COR-L47 (cell line): Measurements from ENCODE around the gene NCAPD3.
A peak's percentile ranks its signal among the peaks of the same experiment; 100 is the strongest.
"Not testable (repeated sequence)": the region's sequence is repeated elsewhere in the genome, so short reads cannot be mapped to it uniquely, and the experiment has no call there.

ENCODE experiments used
- DNase-seq: peaks from one replicate; lab custom pipeline; 2025; lab: John Stamatoyannopoulos, UW

Gene NCAPD3

DNA sequence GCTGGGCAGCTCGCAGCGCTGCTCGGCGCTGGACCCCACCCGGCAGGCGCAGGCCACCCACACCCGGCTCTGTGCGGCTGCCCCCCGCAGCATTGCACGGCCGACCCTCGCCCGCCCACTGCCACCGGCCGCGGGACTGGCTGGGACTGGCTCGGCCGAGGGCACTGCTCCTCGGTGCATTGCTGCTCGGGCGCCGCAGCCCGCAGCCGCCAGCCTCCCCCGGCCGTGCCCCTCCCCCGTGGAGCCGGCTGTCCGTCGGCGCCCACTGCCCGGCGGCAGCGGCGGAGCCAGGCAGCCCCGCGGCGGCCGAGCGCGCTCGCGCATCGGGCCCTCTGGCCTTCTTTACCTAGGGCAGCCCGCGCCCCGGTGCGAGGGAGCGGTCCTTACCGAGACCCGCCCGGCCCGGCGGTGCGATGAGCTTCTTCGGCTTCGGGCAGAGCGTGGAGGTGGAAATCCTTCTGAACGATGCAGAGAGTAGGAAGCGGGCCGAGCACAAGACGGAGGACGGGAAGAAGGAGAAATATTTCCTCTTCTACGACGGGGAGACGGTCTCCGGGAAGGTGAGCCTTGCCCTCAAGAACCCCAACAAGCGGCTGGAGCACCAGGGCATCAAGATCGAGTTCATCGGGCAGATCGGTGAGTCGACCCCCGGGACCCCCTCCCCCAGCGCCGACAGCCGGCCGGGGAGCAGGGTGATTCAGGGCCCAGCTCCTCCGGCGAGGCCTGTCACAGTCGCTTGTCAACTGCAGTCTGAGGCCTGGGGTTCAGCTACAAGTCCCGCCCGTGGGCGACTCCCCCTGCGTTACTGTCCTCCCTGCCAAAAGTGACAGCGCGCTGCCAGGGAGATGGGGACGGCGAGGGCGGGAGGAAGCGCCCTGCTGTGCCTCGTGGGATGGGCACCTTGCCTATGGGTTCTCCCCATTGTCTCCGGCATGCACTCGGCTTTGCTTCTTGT, 1.2 kb upstream of the NCAPD3 start:
- DNase-seq: peak; percentile 92

DNA sequence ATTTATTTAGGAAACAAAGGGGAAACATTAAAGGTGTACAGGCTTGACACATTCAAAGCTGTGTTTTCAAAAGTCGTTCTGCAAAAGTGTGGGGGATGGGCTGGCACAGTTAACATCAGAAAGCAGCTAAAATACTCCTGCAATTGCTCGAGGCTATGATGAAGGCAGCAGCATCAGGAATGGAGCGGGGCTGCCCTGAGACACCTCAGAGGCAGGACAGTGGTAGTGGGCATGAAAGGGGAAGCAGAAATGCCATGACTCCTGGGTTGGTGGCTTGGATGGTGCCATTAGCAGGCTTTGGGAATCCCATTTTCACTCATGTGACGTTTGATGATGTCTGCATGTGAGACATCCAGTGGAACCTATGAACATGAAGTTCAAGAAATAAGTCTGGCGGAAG, 646 bp downstream of the NCAPD3 start:
- no peak for DNase-seq

DNA sequence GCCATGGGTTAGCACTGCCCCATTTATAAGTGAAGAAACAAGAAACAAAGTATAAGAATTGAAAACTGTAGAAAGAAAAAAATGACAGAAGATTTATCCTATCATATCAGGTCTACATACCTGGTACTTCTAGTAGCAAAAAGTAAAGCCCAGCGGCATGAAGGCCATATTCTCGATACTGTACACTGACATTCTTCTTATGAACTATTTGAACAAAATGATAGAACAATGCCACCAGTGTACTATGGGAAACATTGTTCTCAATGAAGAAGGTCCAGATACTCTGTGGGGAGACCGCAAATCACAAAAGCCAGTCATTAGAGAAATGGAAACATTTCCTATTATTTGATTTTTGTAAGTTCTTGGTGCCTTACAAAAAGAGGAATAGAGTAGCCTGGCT, 7.0 kb downstream of the NCAPD3 start:
- no peak for DNase-seq

DNA sequence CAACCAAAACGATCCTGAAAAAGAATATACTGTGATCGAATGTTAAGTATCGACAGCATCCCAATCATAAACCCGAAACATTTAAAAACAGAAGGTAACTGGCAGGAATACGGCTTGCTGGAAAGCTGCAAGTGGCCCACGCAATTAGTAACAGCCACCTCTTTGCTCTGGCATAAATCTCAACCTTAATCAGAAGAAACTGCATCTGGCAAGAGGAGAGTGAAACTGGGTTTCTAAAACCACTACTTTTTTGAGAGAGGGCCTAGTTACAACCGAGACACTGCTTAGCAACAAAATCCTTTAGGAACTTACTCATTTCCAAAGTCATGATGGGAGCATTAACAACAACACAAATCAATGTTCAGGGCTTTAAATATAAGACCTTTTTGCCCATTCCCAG, 7.9 kb downstream of the NCAPD3 start:
- no peak for DNase-seq

DNA sequence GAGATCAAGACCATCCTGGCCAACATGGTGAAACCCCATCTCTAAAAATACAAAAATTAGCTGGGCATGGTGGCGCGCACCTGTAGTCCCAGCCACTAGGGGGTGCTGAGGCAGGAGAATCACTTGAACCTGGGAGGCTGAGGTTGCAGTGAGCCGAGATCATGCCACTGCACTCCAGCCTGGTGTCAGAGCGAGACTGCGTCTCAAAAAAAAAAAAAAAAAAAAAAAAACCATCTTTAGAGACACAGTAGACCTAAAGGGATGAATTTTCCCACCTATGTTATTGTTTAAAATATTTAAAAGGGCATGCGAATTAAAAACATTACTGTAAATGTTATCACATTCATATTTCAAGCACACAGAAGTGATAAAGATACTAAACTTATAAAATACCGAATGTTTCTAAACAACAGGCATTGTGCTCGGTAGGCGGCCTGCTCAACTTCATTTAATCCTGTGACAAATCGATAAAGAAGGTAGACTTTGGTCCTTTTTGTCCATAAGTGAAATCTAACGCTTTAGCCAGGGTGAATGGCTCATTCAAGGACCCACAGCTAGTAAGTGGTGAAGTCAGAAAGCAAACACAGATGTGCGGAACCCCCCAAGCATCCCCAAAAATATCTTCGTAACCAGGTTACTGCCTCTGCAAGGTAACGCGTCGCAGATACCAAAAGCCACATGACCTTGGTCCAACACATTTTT, 16.1 kb downstream of the NCAPD3 start:
- peak; percentile 33 for DNase-seq

DNA sequence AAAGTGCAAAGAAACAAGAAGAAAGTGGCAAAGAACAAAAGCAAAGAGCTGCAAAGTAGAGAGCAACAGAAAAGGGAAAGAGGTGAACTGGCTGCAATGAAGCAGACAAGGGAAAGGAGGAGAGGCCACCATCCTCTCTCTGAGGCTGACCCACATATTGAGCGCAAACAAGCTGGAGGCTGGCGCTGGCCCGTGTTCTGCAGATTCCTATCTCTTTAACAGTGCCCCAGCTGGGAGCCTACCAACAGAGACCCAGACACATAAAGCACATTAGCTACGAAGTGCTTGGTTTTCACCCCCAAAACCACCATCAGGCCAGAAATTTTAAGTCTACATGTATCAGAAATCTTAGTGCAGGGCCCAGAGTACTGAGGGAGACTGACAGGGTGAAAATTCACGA, 17.6 kb downstream of the NCAPD3 start:
- no peak for DNase-seq

DNA sequence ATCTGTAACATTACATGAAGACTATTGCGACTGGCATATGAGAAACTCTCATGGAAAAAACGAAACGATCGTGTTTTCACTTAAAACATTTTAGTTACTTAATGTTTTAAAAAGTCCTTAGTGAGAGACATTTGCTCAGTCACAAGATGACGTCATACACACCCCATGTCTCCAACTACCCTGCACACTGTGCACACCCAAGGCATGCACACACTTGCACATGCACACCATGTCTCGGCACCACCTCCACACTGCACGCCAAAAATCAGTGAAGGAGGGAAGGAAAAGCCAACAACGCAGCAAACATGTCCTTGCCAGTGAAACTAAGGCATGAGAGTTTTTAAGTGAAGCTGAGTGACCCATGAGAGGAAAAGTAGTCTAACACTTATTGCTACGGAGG, 18.0 kb downstream of the NCAPD3 start:
- DNase-seq: no peak

DNA sequence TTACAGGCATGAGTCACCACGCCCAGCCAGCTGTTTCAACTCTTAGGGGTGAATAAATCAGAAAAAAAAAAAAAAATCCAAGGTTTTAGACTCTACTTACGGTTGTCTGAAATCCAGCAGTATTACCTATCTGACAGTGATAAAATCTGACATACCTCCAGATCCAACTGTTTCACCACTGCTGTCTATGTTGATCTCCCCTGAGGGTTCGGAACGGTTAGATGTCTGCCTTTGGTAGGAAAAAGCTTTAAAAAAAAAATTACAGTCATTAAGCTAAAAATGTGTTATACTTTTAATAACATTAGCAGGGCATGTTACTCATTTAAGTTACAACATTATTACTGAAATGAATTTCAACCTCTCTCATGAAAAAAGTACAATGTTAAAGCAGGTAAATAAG, 21.1 kb downstream of the NCAPD3 start:
- no peak for DNase-seq

DNA sequence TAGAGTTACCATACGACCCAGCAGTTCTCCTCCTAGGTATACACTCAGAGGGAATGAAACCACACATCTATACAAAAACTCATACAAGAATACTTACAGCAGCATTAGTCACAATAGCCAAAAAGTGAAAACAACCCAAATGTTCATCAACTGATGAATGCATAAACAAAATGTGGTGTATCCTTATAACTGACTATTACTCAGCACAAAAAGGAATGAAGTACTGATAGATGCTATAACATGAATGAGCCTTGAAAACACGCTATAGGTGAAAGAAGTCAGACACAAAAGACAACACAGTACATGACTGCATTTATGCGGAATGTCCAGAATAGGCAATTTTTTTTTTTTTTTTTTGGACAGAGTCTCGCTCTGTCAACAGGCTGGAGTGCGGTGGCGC, 23.1 kb downstream of the NCAPD3 start:
- DNase-seq: no peak

DNA sequence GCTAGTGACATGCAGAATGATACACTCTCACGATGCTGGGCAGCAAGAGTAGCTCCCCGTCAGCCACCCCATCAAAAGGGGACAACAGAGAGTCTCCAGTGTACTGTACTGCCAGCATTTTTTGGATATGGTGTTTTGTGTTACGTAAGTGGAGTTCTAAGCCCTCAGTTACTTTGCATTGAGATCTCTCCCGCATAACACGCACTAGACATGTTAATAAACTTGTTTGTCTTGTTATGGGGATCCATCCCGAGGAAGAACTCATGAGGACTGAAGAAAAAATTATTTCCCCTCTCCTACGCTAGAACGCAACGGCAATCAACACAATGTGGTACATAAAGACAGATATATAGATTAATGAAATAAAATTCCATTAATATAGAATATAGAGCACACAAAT, 24.2 kb downstream of the NCAPD3 start:
- no peak for DNase-seq

DNA sequence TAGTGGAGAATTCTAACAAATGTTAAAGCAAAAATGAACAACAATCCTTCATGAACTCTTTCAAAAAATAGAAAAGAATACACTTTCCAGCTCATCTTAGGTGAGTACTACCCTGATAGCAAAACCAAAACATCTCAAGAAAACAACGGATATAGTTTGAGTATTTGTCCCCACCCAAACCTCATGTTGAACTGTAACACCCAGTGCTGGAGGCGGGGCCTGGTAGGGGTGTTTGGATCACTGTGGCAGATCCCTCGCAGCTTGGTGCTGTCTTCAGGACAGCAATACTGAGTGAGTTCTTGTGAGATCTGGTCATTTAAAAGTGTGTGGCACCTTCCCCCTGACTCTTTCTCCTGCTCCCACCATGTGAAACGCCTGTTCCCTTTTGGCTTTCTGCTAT, 27.0 kb downstream of the NCAPD3 start:
- no peak for DNase-seq

DNA sequence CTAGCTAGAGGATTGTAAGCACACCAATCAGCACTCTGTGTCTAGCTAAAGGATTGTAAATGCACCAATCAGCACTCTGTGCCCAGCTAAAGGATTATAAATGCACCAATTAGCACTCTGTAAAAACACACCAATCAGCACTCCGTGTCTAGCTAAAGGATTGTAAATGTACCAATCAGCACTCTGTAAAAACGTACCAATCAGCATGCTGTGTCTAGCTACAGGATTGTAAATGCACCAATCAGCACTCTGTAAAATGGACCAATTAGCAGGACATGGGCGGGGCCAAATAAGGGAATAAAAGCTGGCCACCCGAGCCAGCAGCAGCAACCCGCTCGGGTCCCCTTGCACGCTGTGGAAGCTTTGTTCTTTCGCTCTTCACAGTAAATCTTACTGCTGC, 35.7 kb downstream of the NCAPD3 start:
- not testable (repeated sequence) for DNase-seq

DNA sequence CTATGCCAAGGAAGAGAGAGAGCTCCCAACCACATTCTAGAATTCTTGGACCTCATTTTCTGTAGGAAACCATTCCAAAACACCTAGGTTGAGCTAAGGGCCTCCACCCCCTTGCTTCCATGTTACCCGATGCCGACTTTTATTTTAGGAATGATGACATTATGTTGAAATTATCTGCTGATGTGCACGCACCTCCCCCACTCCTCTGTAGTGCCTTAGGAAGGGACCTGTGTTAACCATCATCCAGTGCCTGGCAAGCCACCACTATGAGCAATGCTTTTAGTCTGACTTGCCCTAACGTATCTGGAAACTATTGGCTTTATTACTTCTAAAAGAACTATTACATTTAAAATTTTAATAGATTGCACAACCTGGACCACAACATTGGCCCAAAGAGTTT, 42.1 kb downstream of the NCAPD3 start:
- no peak for DNase-seq

DNA sequence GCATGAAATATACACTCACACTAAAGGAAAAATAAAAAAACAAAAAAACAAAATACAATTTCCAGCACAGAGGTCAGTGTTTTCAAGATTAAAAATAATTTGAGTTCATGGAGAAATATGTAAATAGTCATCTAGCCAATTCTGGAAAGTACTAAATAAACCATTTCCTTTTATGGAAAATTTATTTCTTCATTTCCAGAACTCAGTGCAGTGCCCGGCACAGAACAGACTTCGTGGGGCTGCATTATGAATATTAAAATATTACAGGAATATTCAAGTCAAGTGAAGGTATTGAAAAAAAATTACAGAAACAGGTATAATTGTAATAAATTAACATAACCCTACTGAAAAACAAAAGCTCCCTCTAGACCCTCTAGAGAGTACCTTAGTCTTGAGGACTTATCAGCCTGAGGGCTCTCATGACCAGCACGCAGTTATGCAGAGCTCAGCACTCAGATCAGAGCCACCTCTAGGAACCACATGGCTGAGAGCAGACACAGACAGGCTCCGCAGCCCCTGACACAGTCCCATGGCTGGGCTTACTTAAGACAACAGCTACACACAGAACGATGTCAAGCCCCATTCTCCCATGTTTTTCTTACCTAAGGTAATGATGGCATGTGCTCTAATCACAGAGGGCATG, 45.6 kb downstream of the NCAPD3 start:
- DNase-seq: no peak

DNA sequence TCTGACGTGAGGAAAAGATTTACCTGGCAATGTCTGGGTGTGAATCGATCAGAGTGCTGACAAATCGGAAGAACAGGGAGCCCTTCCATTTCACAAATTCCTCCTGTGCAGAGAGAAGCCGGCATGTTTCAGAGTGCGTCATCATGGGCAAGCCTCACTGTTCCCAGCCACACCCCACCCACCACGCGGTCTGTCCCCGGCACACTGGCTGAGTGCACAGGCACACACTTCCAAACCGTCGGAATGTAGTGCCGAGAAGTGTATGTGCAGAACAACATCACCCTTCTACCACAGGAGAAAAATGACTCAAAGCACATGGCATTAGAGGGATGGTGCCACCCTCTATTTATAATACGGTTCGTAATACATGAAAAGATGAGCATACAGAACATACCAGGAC, 47.5 kb downstream of the NCAPD3 start:
- no peak for DNase-seq

DNA sequence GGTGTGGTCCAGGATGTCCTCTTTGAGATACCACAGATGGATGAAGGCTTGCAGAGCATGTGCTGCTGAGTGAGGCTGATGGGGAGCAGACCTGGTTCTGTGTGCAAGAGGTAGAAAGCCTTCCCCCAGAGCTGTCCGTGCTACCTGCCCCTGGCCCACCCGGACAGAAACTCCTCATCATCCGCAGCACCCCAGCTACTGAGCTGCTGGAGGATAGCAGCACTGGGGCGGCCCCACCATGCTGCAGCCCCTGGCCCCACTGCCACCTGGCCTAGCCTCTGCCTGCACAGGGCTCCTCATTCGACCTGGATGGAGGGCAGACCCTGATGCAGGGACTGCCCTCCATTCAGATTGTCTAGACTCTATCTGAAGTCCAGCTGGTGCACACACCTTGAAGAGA, 50.5 kb downstream of the NCAPD3 start:
- no peak for DNase-seq

DNA sequence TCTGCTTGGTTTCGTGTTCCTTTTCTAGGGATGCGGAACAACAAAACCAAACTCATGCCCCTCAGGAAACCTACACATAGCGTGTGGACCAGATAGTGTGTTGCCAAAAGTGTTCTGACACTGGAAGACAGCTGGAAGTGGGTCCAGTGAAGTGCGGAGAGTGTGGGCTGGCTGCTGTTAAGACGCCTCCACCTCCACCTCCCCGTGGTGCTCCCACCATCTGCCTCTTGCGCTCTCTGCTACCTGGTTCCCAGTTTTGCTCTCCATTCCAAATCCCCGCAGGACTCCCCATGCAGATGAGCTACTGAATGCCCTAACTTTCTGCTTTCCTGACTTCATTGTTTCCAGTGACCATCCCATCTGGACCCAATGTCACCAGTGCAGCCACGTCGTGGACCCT, 51.8 kb downstream of the NCAPD3 start:
- no peak for DNase-seq

DNA sequence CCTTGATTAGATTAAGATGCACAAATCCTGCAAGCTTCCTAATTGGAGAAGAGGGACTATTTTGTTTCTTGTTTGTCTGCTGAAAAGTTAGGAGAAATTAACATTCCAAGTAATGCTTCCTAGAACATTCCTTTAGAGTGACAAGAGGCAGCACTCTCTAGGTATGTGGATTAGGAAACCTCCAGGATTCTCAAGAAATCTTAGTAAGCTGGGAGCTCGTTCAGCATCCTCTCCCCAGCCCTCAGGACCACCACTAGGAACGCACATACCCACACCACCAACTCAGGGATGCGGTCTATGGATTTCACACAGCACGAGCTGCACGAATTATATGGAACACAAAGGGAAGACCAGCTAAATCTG, 52.9 kb downstream of the NCAPD3 start:
- DNase-seq: no peak

DNA sequence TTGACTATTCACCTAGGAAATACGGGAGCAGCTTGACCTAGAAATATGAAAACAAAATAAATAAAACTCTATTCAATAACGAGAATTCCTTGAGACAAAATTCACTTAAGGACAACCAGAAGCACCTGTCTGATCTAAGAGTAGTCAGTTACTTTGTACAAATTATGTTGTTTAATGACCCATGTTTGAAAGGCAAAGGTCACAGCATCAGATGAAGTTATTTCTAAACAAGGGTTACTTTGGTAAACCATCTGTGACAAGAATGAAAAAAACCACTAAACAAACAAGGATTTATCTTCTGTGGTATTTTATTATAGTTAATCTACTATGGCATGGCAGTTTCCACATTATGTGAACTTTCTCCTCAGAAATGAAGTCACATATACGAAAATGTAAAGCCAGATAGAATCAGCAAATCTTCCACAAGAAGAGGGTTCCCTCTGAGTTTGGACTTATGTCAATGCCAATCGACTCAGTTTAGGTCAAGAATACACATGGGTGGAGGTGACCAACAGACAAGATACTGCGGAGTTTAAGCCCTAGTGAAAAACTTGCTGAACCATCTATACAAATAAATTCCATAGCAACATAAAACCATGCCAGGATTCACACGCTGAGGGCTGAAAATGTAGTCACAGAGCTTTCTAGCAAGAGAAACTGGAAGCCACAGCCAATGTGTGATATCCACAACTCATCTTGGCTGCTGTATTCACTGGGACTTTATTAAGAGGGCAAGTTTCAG, 53.4 kb downstream of the NCAPD3 start:
- no peak for DNase-seq

DNA sequence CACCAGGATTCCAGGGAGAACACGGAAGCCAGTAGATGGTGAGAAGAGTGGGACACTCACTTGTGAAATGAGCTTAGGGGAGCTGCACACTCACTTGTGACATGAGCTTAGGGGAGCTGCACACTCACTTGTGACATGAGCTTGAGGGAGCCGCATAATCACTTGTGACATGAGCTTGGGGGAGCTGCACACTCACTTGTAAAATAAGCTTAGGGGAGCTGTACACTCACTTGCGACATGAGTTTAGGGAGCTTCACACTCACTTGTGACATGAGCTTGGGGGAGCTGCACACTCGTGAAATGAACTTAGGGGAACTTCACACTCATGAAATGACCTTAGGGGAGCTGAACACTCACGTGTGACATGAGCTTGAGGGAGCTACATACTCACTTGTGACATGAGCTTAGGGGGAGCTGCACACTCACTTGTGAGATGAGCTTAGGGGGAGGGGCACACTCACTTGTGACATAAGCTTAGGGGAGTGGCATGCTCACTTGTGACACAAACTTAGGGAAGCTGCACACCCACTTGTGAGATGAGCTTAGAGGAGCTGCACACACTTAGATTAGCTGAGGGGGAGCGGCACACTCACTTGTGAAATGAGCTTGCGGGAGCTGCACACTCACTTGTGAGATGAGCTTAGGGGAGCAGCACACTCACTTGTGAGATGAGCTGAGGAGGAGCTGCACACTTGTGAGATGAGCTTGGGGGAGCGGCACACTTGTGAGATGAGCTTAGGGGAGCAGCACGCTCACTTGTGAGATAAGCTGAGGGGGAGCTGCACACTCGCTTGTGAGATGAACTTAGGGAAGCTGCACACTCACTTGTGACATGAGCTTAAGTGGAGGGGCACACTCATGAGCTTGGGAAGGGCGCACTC, 59.0 kb downstream of the NCAPD3 start:
- DNase-seq: no peak

DNA sequence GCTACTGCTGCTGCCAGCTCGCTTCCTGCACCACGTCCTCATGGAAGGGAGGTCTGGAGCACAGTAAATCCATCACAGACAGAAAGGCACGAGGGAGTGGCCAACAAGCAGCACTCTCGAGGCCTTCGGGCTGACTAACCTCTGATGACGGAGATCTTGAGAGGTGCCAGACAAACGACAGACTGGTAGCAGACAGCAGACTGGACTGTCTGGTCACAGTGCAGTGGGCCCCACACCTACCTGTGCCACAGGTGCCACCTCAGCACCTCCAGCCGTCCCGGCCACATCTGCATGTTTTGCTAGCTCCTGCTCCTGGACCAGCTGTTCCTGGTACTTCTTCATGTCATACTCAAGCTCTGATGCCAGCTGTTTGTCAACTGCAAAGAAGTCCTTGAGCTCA, 64.1 kb downstream of the NCAPD3 start:
- DNase-seq: no peak
